ENCODE measurements around the gene ITGB2. TPM values are rescaled to one million over a fixed set of nuclear protein-coding genes. Genes with fewer than 3 reads are reported as not detected.

Gene ITGB2
- total RNA-seq, 8 experiments from 2014 or later, result 0.05 to 0.85 (median 0.56) TPM; not detected in 3

GRCh38 chr21:44926331-44927101 lies 5.8 kb upstream of the ITGB2 start:
- peak in 1 of 8 experiments; percentile 31 for ATAC-seq (replicated peaks in 6 of 8)
- H3K4me1 ChIP-seq (replicated peaks in 1 of 2), result peaks cover 0 to 7% of the 10 kb centered on the region in 2 donors
- in situ Hi-C loops (cut with MboI; ENCODE audit: low pct_unique_long_range_greater_than_20kb in 2 of 9, low sequenced_read_pairs in 9 of 9, unreplicated experiment in 9 of 9), result loop anchor here in 2 of 9 experiments (25.0 kb wide), 1 partner anchor 211 kb away; no protein-coding TSS in a partner anchor
- no peak overlapping the region for H3K4me3 ChIP-seq
- no peak overlapping the region for H3K27ac ChIP-seq
- WGBS, 10 experiments, result 6 to 80% (median 63%) methylated on average over 1 to 8 of the region's 24 CpGs; no CpG with 5 or more reads in 4 of the 10 experiments

GRCh38 chr21:44925378-44925755 lies 4.7 kb upstream of the ITGB2 start:
- in situ Hi-C loops (cut with MboI; ENCODE audit: low pct_unique_long_range_greater_than_20kb in 2 of 9, low sequenced_read_pairs in 9 of 9, unreplicated experiment in 9 of 9), result loop anchor here in 2 of 9 experiments (25.0 kb wide), 1 partner anchor 212 kb away; no protein-coding TSS in a partner anchor
- H3K27ac ChIP-seq, result no peak overlapping the region
- no peaks in the 10 kb centered on the region for H3K4me1 ChIP-seq (replicated peaks in 1 of 2)
- H3K4me3 ChIP-seq, result no peak overlapping the region
- ATAC-seq (replicated peaks in 6 of 8), result no peak
- 63 to 91% (median 75%) methylated on average over 1 of the region's 1 CpG; no CpG with 5 or more reads in 7 of the 10 experiments for WGBS, 10 experiments

GRCh38 chr21:44924606-44925377 lies 4.1 kb upstream of the ITGB2 start:
- no peak overlapping the region for H3K27ac ChIP-seq
- in situ Hi-C loops (cut with MboI; ENCODE audit: low pct_unique_long_range_greater_than_20kb in 2 of 9, low sequenced_read_pairs in 9 of 9, unreplicated experiment in 9 of 9), result loop anchor here in 2 of 9 experiments (25.0 kb wide), 1 partner anchor 213 kb away; no protein-coding TSS in a partner anchor
- ATAC-seq (replicated peaks in 6 of 8), result no peak
- no peaks in the 10 kb centered on the region for H3K4me1 ChIP-seq (replicated peaks in 1 of 2)
- 13 to 100% (median 56%) methylated on average over 1 to 10 of the region's 10 CpGs; no CpG with 5 or more reads in 1 of the 10 experiments for WGBS, 10 experiments
- no peak overlapping the region for H3K4me3 ChIP-seq

- no peaks in the 10 kb centered on the region for H3K4me1 ChIP-seq (replicated peaks in 1 of 2)
- no peak for ATAC-seq (replicated peaks in 6 of 8)
- H3K27ac ChIP-seq, result no peak overlapping the region
- no peak overlapping the region for H3K4me3 ChIP-seq
- WGBS, 10 experiments, result 8 to 98% (median 84%) methylated on average over 6 to 10 of the region's 10 CpGs
- in situ Hi-C loops (cut with MboI; ENCODE audit: low pct_unique_long_range_greater_than_20kb in 2 of 9, low sequenced_read_pairs in 9 of 9, unreplicated experiment in 9 of 9), result no loop called here
Measured at GRCh38 chr21:44923480-44924084, 2.9 kb upstream of the ITGB2 start.

- in situ Hi-C loops (cut with MboI; ENCODE audit: low pct_unique_long_range_greater_than_20kb in 2 of 9, low sequenced_read_pairs in 9 of 9, unreplicated experiment in 9 of 9), result no loop called here
- Histone ChIP-seq H3K4me1 (replicated peaks in 1 of 2) (no peaks in the 10 kb centered on the region), H3K4me3 (no peak overlapping the region), H3K27ac (no peak overlapping the region)
- no peak for ATAC-seq (replicated peaks in 6 of 8)
- WGBS, 10 experiments, result 12 to 94% (median 57%) methylated on average over 2 to 5 of the region's 5 CpGs; no CpG with 5 or more reads in 1 of the 10 experiments
Measured at GRCh38 chr21:44921928-44922327, 1.2 kb upstream of the ITGB2 start.

GRCh38 chr21:44919913-44920693 lies 596 bp downstream of the ITGB2 start:
- peak in 3 of 8 experiments; percentile 5 to 33 (median 17) for ATAC-seq (replicated peaks in 6 of 8)
- no peak overlapping the region for H3K4me3 ChIP-seq
- H3K27ac ChIP-seq, result no peak overlapping the region
- WGBS, 10 experiments, result 18 to 80% (median 60%) methylated on average over 1 to 8 of the region's 28 CpGs; no CpG with 5 or more reads in 5 of the 10 experiments
- in situ Hi-C loops (cut with MboI; ENCODE audit: low pct_unique_long_range_greater_than_20kb in 2 of 9, low sequenced_read_pairs in 9 of 9, unreplicated experiment in 9 of 9), result no loop called here
- H3K4me1 ChIP-seq (replicated peaks in 1 of 2), result no peaks in the 10 kb centered on the region

- H3K4me1 ChIP-seq (replicated peaks in 1 of 2), result no peaks in the 10 kb centered on the region
- in situ Hi-C loops (cut with MboI; ENCODE audit: low pct_unique_long_range_greater_than_20kb in 2 of 9, low sequenced_read_pairs in 9 of 9, unreplicated experiment in 9 of 9), result no loop called here
- WGBS, 10 experiments, result 0% methylated on average over 1 of the region's 26 CpGs; no CpG with 5 or more reads in 9 of the 10 experiments
- ATAC-seq (replicated peaks in 6 of 8), result peak in 4 of 8 experiments; percentile 19 to 32 (median 24)
- no peak overlapping the region for H3K4me3 ChIP-seq
- H3K27ac ChIP-seq, result no peak overlapping the region
Measured at GRCh38 chr21:44919111-44919912, 1.4 kb downstream of the ITGB2 start.

GRCh38 chr21:44918581-44919033 lies 2.1 kb downstream of the ITGB2 start:
- peak in 4 of 8 experiments; percentile 16 to 46 (median 44) for ATAC-seq (replicated peaks in 6 of 8)
- 8 to 20% methylated on average over 1 to 4 of the region's 13 CpGs; no CpG with 5 or more reads in 8 of the 10 experiments for WGBS, 10 experiments
- Histone ChIP-seq H3K4me1 (replicated peaks in 1 of 2) (no peaks in the 10 kb centered on the region), H3K4me3 (no peak overlapping the region), H3K27ac (no peak overlapping the region)
- in situ Hi-C loops (cut with MboI; ENCODE audit: low pct_unique_long_range_greater_than_20kb in 2 of 9, low sequenced_read_pairs in 9 of 9, unreplicated experiment in 9 of 9), result no loop called here

- Histone ChIP-seq H3K4me1 (replicated peaks in 1 of 2) (no peaks in the 10 kb centered on the region), H3K4me3 (no peak overlapping the region), H3K27ac (no peak overlapping the region)
- in situ Hi-C loops (cut with MboI; ENCODE audit: low pct_unique_long_range_greater_than_20kb in 2 of 9, low sequenced_read_pairs in 9 of 9, unreplicated experiment in 9 of 9), result no loop called here
- WGBS, 10 experiments, result 80 to 87% methylated on average over 1 to 3 of the region's 12 CpGs; no CpG with 5 or more reads in 8 of the 10 experiments
- ATAC-seq (replicated peaks in 6 of 8), result no peak
Measured at GRCh38 chr21:44918107-44918470, 2.6 kb downstream of the ITGB2 start.

- H3K4me1 ChIP-seq (replicated peaks in 1 of 2), result no peaks in the 10 kb centered on the region
- in situ Hi-C loops (cut with MboI; ENCODE audit: low pct_unique_long_range_greater_than_20kb in 2 of 9, low sequenced_read_pairs in 9 of 9, unreplicated experiment in 9 of 9), result no loop called here
- no peak for ATAC-seq (replicated peaks in 6 of 8)
- no peak overlapping the region for H3K27ac ChIP-seq
- 0 to 80% (median 32%) methylated on average over 3 to 11 of the region's 15 CpGs; no CpG with 5 or more reads in 1 of the 10 experiments for WGBS, 10 experiments
- no peak overlapping the region for H3K4me3 ChIP-seq
Measured at GRCh38 chr21:44917446-44918106, 3.1 kb downstream of the ITGB2 start.

GRCh38 chr21:44916965-44917364 lies 3.7 kb downstream of the ITGB2 start:
- WGBS, 10 experiments, result 0 to 68% (median 41%) methylated on average over 1 to 7 of the region's 7 CpGs; no CpG with 5 or more reads in 1 of the 10 experiments
- H3K4me1 ChIP-seq (replicated peaks in 1 of 2), result no peaks in the 10 kb centered on the region
- H3K27ac ChIP-seq, result no peak overlapping the region
- no peak for ATAC-seq (replicated peaks in 6 of 8)
- H3K4me3 ChIP-seq, result no peak overlapping the region
- in situ Hi-C loops (cut with MboI; ENCODE audit: low pct_unique_long_range_greater_than_20kb in 2 of 9, low sequenced_read_pairs in 9 of 9, unreplicated experiment in 9 of 9), result no loop called here
